Stimulated activated CD8-positive, alpha-beta memory T cell treated with anti-CD3 and anti-CD28 coated beads, Interleukin-12 subunit alpha, Interleukin-12 subunit beta, amount 100 ng/mL, for 4 hours (primary cell): ENCODE data around the gene SPATA13.
A peak's percentile ranks its signal among the peaks of the same experiment; 100 is the strongest.
"Not testable (repeated sequence)": the region's sequence is repeated elsewhere in the genome, so short reads cannot be mapped to it uniquely, and the experiment has no call there.

Source experiments
- DNase-seq: peaks from one replicate; pipeline ENCODE4 v3.0.0-alpha.2; 2020; ENCODE audit warnings: low read depth

Gene SPATA13

DNA sequence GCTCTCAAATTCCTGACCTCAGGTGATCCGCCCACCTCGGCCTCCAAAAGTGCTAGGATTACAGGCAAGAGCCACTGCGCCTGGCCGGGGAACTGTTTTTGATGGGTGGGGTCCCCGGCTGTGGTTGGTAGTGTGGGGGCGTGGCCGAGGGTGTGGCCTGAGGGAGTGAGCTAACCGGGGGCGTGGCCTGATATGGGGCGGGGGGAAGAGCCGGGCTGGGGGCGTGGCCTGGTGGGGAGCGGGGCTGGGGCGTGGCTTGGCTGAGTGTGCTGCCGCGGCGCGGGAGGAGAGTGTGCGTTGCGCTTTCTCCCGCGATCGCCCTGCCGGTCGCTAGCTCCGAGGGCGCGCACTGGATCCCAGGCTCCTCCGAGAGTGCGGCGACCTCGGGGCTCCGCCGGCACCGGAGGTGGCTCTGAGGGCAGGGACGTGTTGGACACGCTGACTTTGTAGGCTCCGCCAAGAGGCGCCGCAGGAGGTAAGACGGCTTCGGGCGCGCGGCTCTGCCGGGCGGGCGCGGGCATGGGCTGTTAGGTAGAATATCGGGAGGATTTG lies at the start of gene SPATA13:
Gene SPATA13 (plus strand): TSS at position 263 of the 552 bp plus-strand sequence. CDS start 62,210 bp downstream, outside the sequence.
- peak; percentile 84 for DNase-seq

DNA sequence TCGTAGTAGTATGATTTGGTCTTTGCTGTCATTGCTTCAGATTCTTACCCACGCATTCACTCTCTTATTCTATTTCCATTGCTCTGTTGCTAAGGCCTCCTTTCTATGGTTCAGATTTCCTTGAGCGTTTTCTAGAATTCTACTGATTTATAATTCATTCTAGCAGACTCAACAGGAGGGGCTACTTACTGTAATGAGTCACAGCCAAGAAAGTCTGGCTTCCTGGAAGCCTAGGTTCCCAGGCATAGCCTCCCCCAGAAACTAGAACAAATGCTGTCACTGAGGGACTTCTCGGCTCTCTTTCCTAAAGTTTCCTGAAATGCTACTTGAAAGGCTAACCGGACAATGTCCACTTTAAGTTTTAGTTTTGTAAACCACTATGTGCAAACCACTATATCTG lies 47.7 kb upstream of the SPATA13 start:
- DNase-seq = no peak

DNA sequence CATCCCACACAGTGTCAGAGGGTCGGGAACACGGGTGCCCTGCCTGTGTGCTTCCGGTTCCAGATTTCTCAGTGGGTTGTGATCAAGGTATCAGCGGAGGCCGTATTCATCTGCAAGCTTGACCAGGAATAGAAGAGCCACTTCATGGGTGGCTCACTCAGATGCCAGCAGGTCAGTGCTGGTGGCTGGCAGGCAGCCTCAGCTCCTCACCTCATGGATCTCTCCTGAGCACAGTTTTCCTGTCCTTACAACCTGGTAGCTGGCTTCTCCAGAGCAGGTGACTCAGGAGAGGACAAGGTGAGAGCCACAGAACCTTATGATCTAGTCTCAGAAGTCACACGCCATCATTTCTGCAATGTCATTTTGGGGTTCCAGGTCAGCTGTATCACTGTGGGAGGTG lies 44.8 kb upstream of the SPATA13 start:
- no peak for DNase-seq

DNA sequence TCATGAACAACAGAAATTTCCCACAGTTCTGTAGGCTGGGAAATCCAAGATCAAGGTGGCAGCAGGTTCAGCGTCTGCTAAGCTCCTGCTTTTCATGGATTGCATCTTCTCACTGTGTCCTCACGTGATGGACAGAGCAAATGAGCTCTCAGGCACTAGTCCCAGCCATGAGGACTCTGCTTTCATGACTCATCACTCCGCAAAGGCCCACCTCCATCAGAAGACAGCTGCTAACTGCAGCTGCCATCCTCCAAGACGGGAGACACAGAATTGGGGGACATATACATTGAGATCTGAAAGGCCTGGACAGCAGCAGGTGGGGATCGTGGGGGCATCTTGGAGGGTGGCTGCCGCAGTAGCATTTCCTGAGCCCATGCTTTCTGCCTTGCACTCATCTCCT lies 44.4 kb upstream of the SPATA13 start:
- DNase-seq = no peak

DNA sequence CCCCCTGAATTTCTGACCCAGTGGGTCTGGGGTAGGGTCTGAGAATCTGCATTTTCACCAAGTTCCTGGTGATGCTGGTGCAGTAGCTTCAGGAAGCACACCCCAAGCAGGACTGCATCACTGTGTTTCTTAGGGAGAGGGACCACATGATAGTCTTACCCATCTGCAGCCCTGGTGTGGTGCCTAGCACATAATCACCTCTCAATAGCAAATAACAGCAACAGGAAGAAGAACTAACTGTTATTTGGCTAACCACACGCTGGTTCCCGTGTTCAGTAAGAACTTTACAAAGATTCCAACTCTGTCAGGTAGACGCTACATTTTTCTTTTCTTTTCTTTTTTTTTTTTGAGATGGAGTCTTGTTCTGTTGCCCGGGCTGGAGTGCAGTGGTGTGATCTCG lies 41.9 kb upstream of the SPATA13 start:
- DNase-seq = no peak

DNA sequence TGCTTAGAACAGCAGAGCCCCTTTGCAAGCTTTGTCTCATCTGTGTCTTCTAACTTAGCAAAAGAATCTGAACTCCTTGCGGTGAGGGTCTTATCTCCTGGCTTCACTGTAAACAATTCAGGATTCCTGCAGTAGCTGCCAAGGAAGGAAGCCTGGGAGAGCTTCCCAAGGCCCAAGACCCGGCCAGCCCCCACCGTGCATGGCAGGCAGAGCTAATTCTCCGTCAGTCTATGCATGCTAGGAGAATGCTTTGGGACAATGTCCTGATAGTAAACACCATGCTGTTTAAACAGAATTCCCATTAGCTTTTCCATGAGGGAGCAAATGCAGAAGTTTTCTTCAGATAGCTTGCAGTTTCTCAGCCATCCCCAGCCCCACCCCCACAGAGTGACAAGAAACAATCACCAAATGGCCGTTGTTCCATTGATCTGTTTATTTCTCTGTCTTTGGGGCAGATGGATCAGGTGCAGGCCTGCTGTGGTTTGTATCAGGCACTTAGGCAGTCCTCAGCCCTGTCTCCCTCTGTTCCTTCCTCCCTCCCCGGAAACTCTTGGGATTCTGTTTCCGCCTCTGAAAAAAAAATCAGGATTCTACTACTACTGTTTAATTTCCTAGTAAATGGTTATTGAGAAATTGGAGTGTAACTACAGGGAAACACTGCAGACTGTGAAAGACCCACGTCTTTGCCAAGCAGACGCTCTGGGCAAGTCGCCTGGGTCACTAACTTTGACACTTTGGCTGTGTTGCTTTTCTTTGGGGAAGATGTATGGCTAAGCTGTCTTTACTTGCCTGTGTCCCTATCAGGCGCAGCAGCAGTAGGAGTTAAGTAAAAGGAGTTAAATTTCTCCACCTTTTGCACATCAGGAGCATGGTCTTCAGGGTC lies 40.7 kb upstream of the SPATA13 start:
- no peak for DNase-seq

DNA sequence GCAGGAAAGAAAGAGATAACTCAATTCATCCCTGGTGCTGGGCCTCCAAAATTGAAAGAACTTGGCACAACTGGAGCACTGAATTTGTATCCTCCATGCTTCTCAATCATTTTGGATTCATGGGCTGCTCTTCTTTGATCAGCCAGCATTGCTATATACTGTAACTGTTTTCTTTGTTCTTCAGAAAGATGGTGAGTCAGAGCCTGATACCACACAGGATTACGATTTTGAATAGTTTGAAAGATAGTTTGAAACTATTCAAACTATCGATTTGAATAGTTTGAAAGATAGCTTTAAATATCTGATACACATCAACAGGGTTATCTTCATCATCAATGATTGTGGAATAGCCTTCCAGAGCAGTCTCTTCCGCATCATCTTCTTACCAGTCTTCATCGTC lies 38.5 kb upstream of the SPATA13 start:
- DNase-seq = not testable (repeated sequence)

DNA sequence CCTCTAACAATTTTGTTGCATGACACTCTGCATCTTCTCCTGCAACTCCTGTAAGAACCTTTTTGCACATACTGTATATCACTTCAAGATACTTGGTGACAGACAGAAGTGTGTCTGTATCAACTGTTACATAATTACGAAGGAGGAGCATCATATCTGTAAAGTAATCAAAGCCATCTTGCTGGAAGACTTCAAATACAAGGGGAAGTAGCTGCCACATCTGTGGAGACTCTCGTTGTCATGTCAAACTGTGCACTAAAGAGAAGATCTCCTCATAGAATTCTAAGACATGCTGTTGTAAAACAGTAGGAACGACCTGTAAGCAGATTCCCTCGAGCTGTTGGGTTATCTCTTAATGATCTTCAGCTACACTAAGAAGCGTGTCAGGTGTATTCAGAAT lies 38.0 kb upstream of the SPATA13 start:
- no peak for DNase-seq

DNA sequence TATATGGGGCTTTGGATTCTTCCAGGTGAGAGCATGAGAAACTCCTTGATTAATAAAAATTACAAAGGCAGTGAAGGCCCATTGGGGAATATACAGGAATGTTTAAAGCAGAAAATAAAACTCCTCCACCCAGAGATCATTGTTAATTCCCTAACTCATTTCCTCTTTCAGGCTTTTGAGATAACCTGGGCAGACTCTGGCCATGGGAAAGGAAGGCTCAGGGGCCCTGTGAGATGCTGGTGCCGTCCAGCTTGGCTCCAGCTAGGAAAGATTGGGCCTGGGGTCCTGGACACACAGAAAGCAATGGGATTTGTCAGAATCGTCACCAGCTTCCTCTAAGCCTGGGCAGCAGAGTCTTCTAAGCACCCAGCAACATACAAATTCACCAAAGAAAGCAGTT lies 36.8 kb upstream of the SPATA13 start:
- DNase-seq = no peak

DNA sequence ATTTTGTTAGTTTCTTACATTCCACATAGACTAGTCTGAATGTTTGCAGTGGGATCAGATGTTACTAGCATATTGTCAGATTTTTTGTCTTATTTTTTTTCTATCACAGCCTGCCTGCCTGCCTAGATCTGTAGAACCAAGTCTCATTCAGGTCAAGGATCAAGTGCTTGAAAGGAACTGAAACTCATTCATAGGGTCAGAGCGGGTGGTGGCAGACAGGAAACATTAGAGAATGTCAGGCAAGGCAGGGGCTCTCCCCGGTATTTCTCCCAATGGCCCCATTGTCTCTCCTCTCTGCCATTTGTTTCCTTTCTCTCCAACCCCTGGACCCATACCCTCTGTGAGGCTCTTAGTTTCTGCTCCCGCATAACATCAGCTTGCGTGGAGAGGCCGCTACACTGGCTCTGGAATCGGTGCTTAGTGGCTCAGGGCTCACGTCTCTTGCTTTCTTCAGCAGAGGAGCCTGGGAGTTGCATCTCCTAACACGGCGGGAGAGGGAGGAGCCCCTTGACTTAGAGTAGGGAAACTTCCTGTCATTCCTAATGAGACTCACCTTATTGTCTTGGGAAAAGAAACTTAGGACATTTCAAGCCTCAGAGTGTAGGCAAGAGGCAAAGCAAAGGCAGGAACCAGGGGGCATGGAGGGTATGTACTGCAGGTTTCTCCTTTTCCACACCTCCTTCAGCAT lies 35.6 kb upstream of the SPATA13 start:
- DNase-seq = no peak

DNA sequence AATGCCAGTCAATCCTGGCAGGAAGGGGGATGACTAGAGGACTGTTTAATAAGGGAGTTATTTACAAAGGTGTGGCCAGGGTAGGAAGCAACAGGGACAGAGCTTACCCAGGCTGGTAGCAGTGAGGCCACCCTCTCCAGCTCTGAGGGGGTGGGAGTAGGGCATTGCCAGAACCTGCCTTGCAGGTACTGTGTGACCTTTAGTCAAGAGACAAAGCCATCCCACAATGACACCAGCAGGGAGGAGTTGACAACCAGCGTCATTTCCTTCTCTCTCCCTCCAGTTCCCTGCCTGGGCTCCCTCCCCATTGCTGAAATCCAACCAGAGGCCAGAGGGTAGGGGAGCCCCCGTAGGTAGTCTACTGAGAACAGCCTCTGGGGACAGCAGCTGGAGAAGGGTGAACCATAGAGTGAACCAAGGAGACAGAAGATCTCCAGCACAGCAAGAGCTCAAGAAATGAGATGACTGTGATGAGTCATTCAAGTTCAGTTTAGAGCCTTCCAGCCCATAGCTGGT lies 33.3 kb upstream of the SPATA13 start:
- DNase-seq = no peak

DNA sequence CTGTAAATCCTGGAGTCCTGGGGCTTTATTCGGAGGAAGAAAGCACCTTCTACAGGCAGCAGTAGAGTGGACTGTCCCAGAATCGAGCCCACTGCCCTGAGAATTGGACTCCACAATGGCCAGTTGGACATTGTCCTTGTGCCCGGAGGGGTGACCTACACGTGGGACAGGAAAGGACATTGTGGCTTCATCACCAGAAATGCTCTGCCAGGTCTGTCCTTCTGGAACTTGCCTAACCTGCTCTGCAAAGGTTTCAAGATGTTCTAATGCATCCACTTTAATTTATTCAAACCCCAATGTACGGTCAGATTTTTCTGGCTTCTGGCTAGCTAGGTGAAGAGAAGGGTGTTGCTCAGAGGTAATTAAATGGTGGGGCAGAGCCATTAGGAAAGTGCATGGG lies 32.4 kb upstream of the SPATA13 start:
- no peak for DNase-seq

DNA sequence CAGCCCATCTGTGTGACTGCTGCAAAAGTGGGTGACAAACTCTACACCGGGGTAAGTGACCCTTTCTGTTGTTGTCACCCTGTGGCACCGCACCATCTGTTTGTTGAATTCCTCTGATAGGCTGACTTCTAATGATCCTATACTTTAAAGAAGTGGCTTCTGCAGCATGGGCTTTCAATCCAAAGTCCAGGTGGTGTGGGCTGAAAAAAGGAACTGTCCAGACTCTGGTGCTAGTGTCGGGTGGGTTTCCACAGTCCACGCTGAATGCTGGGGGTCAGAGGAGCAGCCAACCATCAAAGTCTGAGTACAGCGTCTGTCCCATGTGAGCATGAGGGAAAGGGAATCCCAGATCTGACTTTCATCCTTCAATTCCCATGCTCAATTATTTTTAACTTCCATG lies 31.6 kb upstream of the SPATA13 start:
- no peak for DNase-seq

DNA sequence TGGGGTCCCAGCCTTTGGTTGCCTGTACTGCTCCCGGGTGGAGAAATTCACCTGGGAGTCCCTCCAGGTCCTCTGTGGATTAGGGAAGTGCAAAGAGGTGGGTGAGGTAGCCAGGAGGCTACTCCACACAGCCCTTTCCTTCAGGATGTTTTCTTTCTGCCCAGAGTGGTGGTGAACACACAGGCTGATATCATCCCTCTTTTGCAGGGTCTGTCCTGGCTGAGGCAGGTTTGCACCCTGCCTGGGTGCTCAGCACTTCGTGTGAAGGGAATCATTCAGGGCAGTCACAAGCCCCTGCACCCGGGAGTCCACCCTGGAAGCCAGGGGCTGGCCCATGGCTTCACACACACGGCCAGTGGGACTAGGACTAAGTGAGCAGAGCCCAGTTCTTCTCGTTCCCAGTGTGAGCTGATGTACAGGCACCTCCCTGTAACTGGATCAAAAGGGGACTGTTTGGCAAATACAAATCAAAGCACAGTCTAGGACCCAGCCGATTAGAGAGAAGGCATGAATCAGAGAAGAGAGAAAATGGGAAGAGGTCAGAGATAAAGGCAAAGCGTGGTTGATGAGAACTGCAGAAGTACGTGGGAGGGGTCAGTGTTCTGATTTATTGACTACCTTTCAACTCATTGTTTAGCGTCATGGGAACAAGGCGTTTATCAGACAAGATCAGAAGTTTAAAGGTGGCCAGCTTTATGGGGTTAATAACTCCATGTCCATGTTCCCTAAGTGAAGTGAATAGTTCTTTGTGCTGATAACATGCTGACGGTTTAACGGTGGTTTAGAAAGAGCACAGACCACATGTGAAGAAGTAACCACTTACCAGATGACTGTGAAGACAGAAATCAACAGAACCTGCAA lies 30.4 kb upstream of the SPATA13 start:
- no peak for DNase-seq

DNA sequence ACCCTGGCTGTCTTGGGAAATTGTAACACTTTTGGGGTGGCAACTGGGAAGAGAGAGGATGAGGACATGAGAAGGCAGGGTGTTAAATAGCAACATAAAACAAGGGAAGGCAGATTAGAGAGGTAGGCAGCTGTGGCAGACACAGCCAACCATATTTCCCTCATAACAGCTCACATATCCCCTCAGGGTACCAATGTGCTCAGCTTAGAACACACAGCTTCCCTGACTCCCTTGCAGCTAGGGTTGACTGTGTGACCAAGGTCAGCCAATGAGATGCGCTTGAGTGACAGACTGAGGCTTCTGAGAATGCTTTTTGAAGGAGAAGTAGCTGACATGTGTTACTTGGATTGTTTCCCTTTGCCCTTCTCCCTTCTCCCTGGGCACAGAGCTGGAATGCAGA lies 28.8 kb upstream of the SPATA13 start:
- DNase-seq = no peak

DNA sequence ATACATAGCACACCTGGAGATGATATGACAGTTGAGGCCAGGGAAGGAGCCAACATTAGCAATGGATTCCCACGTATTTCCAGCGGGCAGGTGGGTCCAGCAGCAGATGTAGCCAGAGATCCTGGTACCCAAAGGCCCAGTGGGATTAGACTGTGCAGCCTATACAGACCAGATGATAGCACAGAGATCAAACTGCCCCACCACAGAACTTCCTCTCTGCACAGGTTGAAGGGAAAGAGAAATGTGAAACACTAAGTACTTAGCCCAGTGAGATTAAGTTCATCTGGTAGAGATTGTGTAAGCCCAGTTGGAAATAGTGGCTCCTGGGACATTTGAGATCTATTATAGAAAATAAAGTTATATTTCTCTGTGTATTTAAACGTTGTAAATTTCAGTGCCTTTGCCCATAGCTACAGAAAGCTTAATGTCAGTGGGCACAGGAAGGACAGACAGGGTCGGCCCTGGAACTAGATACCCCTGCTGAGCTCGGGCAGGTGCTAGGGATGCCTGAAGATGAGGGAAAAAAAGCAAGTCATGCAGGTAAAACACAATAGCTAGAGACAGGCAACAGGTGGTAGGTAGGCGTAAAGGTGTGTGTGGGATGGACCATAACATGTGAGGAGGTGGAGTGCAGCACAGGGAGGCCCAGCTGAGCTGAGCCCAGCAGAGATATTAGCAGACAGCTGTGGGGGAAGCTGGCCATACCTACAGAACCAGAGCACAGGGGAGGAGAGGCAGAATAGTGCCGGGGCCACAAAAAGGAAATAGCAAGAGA lies 27.3 kb upstream of the SPATA13 start:
- DNase-seq = no peak

DNA sequence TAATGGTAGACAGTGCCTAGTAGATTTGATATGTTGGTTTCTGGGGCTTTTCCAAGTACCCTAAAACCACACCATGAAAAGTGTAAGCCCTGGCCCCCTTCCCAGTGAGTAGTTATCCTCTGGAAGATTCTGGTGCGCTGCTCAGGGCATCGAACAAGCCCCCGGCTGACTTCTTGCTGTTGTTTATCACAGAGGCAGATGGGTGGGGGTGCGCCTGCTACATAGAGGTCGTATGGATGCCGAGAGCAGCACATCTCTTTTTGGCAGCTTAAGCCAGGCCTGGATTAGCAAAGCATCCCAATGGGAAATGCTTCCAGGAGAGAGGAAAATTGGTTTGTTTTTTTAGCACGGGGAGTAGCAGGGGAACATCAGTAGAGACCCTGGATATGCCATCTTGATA lies 26.3 kb upstream of the SPATA13 start:
- DNase-seq = no peak

DNA sequence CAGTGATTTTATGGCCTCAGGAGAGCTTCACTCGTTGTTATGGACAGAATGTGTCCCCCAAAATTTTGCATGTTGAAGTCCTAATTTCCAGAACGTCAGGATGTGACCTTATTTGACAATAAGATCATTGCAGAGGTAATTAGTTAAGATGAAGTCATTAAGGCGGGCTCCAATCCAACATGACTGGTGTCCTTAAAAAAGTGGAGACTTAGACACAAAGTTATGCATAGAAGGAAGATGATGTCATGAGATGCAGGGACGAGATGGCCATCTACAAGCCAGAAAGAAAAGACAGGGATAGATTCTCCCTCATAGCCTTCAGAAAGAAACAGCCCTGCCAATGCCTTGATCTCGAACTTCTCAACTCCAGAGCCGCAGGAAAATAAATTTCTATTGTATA lies 25.8 kb upstream of the SPATA13 start:
- no peak for DNase-seq

DNA sequence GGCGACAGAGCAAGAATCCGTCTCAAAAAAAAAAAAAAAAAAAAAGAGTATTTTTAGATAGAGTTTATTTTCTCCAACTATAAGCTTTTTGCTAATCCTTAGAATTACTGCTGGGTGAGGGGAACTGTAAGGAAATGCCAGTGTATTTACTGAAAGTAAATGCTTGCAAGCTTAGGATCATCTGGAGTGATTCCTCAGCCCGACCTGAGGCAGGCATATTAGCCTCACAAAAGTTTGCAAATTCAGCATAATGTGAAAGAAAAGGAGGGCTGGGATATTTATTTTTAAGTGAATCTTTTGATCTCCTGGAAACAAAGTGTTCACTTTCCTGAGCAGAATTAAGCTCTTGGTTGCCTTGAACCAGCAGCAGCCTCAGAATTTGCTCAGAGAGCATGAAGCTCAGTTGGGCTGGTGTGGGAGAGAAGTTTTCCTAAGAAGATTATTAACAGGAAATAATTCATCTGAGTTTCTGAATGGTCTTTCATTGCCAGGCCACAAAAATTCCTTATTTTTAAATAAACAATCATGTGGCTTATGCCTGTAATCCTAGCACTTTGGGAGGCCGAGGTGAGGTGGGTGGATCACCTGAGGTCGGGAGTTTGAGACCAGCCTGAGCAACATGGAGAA lies 24.7 kb upstream of the SPATA13 start:
- no peak for DNase-seq

DNA sequence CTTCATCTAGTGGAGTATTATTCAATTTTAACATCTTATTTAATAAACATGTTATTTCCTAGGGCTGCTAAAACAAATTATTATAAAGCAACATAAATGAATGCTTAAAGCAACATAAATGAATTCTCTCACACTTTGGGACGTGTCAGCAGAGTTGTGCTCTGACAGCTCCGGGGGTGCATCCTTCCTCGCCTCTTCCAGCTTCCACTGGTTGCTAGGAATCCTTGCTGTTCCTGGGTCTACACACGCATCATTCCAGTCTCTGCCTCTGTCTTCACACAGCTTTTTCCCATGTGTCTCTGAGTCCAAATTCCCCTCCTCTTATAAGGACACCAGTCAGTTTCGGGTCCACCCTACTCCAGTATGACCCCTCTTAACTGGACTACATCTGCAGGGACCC lies 21.6 kb upstream of the SPATA13 start:
- DNase-seq = no peak
